Left lung (tissue), 10 donors: ENCODE results near the gene PTPRN2. TPM values are rescaled to one million over a fixed set of nuclear protein-coding genes. Genes with fewer than 3 reads are reported as not detected.

ENCODE experiments used
- ATAC-seq: fragments of 200-7000 bp; cut with Tn5 transposase; one replicate; pipeline ENCODE4 v1.9.1; 2020; ENCODE audit warnings: moderate library complexity
- DNase-seq, 4 donors: peaks; one replicate each; pipeline ENCODE4 v3.0.0-alpha.2; 2013 to 2020
- H3K27ac ChIP-seq, 2 donors: fragments of 200-600 bp; sonication (generic) in 1 of 2; one replicate each; pipeline versions ENCODE4 v1.5.0 to v1.8.0; 2020 to 2021
- H3K27me3 ChIP-seq, 2 donors: fragments of 200-600 bp; sonication (generic) in 1 of 2; one replicate each; pipeline versions ENCODE4 v1.5.0 to v1.8.0; 2020 to 2021
- H3K36me3 ChIP-seq, 2 donors: fragments of 200-600 bp; sonication (generic) in 1 of 2; one replicate each; pipeline versions ENCODE4 v1.5.0 to v1.8.0; 2020 to 2021
- H3K4me1 ChIP-seq, 2 donors: fragments of 200-600 bp; one replicate each; pipeline ENCODE4 v1.8.0; 2021
- H3K4me3 ChIP-seq, 2 donors: fragments of 200-600 bp; sonication (generic) in 1 of 2; one replicate each; pipeline versions ENCODE4 v1.5.0 to v1.8.0; 2020 to 2021; ENCODE audit warnings: mild to moderate bottlenecking in 1 of 2
- H3K9me3 ChIP-seq, 2 donors: fragments of 200-600 bp; sonication (generic) in 1 of 2; one replicate each; pipeline versions ENCODE4 v1.5.0 to v1.8.0; 2020 to 2021
- intact Hi-C, 2 donors: fragments of 100-400 bp; cut with DNase I; formaldehyde crosslinking; loops; one replicate each; pipeline versions ENCODE4 v1.11.2 to v1.14.2; 2022
- polyA plus RNA-seq, 6 donors: library from polyadenylated mRNA; unstranded; fragments of 120-200 nt; gene quantifications; one replicate each; pipeline ENCODE4 v1.2.1, GENCODE V29; 2013; ENCODE audit not compliant: insufficient read length in 6 of 6
- total RNA-seq, 2 donors: library from RNA; stranded (reverse); fragmentation: NEBNext Ultra II Directional; extraction: Animal tissue kit (Norgen Biotek cat#: 25700); gene quantifications; one replicate each; pipeline ENCODE4 v1.2.1, GENCODE V29; 2021
- TF ChIP-seq, protein P1 (sequence below), 2 donors: fragments of 200-600 bp; sonication (generic) in 1 of 2; IDR thresholded peaks; one replicate each; pipeline versions ENCODE4 v1.5.0 to v1.8.0; 2021; ENCODE audit warnings: antibody characterized with exemption in 2 of 2
- donor health status: DM: no; HTN: yes; CAD: no.
- donor health status: DM: no; HTN: no; CAD: no.

PTPRN2 gene
- total and polyA plus RNA-seq, 8 donors = 4.0 to 7.8 (median 6.8) TPM

DNA sequence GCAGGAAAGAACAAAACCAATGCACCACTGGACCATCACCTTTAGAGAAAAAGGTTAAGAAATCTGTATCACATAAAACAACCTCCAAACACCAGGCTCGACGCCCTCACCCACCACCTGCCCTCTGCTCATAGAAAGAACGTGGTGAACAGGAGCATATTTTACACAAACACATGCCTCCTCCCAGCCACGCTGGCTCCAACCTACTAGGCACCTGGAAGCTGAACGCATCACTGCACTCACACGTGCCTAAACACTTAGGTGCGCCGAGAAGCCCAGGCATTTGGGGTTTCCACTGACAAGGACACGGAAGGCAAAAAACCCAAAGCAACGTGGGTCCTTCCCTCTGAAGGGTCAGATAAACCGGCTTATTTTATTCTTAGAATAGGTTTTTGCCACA lies 56.0 kb downstream of the PTPRN2 start:
- ATAC-seq = no peak
- H3K27ac ChIP-seq = no peak overlapping the region

DNA sequence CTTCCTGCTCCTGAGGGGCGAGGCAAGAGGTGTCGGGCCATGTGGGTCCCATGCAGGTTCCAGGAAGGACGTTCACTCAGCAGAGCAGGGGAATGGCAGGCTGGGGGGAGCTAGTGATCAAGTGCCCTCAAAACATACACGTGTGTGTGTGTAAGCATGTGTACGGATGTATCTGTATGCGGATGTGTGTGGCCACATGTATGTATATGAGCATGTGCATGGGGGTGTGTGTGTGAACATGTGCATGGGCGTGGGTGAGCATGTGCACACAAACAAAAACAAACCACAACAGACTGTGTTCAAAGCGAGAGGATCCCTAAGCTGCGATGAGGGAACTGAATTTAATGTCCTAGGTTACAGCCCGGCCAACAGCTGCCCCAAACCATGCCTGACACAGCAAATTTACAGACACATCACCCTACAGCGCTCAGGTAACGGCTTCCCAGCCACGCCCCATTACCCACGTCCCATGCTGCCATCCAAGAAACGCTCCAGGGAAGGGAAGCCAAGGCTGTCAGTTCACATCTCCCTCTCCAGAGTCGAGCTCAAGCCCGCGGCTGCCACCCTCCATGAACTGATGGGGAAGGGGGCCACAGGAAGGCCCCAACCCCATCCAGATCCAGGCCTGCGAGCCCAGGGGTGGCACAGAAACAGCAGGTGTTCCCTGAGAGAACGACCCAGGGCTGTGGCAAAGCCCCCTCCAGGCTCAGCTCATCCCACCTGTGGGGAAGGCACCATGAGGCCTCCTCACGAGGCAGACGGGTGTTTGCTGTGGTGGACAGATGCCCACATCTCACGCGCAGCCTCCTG lies 56.6 kb downstream of the PTPRN2 start:
- Histone ChIP-seq H3K9me3 (no peaks in the 10 kb centered on the region), H3K4me1 (no peaks in the 10 kb centered on the region), H3K36me3 (no peaks in the 10 kb centered on the region), H3K27me3 (peaks cover 0 to 16% of the 10 kb centered on the region in 2 donors), H3K27ac (no peak overlapping the region), H3K4me3 (no peak overlapping the region)
- ATAC-seq (no peak), DNase-seq (peak in 1 of 4 donors; percentile 74)
- intact Hi-C loops = no loop called here
- TF ChIP-seq, protein P1, sequence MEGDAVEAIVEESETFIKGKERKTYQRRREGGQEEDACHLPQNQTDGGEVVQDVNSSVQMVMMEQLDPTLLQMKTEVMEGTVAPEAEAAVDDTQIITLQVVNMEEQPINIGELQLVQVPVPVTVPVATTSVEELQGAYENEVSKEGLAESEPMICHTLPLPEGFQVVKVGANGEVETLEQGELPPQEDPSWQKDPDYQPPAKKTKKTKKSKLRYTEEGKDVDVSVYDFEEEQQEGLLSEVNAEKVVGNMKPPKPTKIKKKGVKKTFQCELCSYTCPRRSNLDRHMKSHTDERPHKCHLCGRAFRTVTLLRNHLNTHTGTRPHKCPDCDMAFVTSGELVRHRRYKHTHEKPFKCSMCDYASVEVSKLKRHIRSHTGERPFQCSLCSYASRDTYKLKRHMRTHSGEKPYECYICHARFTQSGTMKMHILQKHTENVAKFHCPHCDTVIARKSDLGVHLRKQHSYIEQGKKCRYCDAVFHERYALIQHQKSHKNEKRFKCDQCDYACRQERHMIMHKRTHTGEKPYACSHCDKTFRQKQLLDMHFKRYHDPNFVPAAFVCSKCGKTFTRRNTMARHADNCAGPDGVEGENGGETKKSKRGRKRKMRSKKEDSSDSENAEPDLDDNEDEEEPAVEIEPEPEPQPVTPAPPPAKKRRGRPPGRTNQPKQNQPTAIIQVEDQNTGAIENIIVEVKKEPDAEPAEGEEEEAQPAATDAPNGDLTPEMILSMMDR (IDR thresholded peaks at IDR 0.05) = no peak

More for the DNA sequence above, 56.0 kb downstream of the PTPRN2 start:
- Histone ChIP-seq H3K4me3 (no peak overlapping the region), H3K36me3 (no peaks in the 10 kb centered on the region), H3K9me3 (no peaks in the 10 kb centered on the region), H3K4me1 (no peaks in the 10 kb centered on the region), H3K27me3 (peaks cover 0 to 14% of the 10 kb centered on the region in 2 donors)
- no peak for DNase-seq
- intact Hi-C loops = no loop called here
- TF ChIP-seq, protein P1 (IDR thresholded peaks at IDR 0.05) = no peak

DNA sequence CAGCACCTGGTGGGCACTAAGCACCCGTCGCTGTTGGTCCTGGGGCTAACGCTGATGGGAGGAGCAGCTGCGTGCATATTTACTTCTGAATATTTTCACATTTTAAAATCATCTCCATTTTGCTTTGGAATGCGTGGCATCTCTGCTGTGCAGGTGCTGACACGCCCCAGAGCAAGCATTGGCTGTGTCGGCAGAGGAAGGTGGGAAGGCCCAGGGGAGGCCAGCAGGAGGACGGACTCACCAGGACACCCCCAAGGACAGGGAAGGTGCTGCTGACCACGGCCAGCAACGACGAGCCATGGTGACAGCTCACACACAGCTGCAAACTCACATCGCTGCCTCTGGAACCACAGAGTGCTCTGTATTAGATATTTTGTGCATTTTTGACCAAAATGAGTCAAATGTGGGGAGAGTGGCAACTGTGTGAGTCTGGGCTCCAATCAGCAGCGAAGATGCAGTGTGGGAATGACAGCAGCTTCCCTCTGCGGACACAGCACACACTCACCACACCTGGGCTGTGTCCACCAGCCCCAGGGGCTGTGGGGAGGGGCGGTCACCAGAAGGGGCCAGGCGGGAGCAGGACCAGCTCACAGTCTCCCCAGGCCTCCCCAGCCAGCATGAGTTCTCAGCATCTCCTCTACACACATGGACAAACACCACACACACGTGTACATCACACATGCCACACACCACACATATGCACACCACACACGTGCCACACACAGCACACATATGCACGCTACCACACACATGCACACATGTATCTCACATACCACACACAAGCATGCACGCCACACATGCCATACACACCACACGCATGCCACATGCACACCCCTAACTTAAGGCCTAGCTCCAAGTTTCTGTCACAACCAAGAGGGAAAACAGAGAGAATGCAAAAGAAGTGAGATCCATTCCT lies 58.2 kb downstream of the PTPRN2 start:
- no peak overlapping the region for H3K27ac ChIP-seq
- intact Hi-C loops = no loop called here
- no peaks in the 10 kb centered on the region for H3K36me3 ChIP-seq
- H3K4me3 ChIP-seq = no peak overlapping the region
- TF ChIP-seq, protein P1 (IDR thresholded peaks at IDR 0.05) = no peak
- no peaks in the 10 kb centered on the region for H3K9me3 ChIP-seq
- peak in 1 of 4 donors; percentile 51 for DNase-seq
- no peak for ATAC-seq
- H3K4me1 ChIP-seq = no peaks in the 10 kb centered on the region
- H3K27me3 ChIP-seq = peaks cover 0 to 16% of the 10 kb centered on the region in 2 donors

DNA sequence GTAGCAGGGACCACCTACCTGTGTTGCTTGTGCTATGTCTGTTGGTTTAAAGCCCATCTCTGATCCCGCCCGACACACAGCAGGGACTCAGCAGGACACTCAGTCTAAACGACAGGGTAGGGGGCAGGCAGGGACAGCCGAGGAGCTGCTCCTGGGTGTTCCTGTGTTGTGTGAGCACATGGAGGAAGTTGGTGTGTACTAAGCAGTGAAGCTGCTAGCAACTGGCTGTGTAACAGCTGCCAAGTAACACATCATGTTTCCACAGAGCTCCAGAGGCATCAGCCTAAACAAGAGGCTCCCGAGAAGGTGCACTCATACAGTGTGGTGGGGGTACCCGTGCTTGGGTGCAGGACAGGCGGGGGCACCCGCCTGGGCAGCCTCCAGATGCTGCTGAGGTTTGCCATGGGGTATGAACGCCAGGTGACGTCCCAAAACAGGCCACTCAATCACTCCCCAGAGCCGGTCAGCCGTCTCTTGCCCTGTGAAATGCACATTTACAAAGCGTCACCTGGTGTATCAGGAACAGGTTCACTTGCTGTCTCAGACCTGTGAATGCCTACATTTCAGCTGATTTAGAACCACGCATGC lies 59.6 kb downstream of the PTPRN2 start:
- intact Hi-C loops = no loop called here
- TF ChIP-seq, protein P1 (IDR thresholded peaks at IDR 0.05) = no peak
- peaks cover 0 to 9% of the 10 kb centered on the region in 2 donors for H3K27me3 ChIP-seq
- H3K4me1 ChIP-seq = no peaks in the 10 kb centered on the region
- no peaks in the 10 kb centered on the region for H3K9me3 ChIP-seq
- DNase-seq = peak in 2 of 4 donors; percentile 47 to 78
- H3K4me3 ChIP-seq = no peak overlapping the region
- no peak for ATAC-seq
- no peak overlapping the region for H3K27ac ChIP-seq
- no peaks in the 10 kb centered on the region for H3K36me3 ChIP-seq
